Endothelial cell of umbilical vein (primary cell): ENCODE measurements around the gene MAML2.

ENCODE experiments used
- EZH2 ChIP-seq: IDR thresholded peaks from 2 replicates; pipeline ENCODE4 v1.6.1; 2012; ENCODE audit warnings: borderline replicate concordance, low read depth, mild to moderate bottlenecking, moderate library complexity, low read length, inconsistent platforms; ENCODE audit not compliant: severe bottlenecking
- FOS ChIP-seq: IDR thresholded peaks from 2 replicates; pipeline ENCODE4 v1.6.1; 2011; ENCODE audit warnings: mild to moderate bottlenecking, low read length, moderate library complexity, borderline replicate concordance; ENCODE audit not compliant: insufficient read depth
- GATA2 ChIP-seq: IDR thresholded peaks from 2 replicates; pipeline ENCODE4 v1.7.0; 2011; ENCODE audit warnings: low read depth, mild to moderate bottlenecking, moderate library complexity, mixed read lengths, low read length; ENCODE audit not compliant: insufficient read length, insufficient read depth
- JUN ChIP-seq: IDR thresholded peaks from 2 replicates; pipeline ENCODE4 v1.6.1; 2011; ENCODE audit warnings: borderline replicate concordance, low read depth; ENCODE audit not compliant: insufficient read length, insufficient read depth
- MYC ChIP-seq: IDR thresholded peaks from one replicate; pipeline ENCODE4 v1.6.1; 2011; ENCODE audit warnings: mild to moderate bottlenecking, low read depth, low read length
- POLR2A ChIP-seq: IDR thresholded peaks from 2 replicates; pipeline ENCODE4 v1.6.1; 2012; ENCODE audit warnings: low read depth, mild to moderate bottlenecking, control low read depth, low read length
- POLR2AphosphoS5 ChIP-seq: IDR thresholded peaks from 2 replicates; pipeline ENCODE4 v1.6.1; 2012; ENCODE audit warnings: low read depth, mild to moderate bottlenecking, control low read depth, low read length, moderate library complexity; ENCODE audit not compliant: insufficient read depth
- TF ChIP-seq, protein P1 (sequence below), 2 donors: IDR thresholded peaks; 1 replicate in 1 of 2; 2 replicates in 1 of 2; pipeline ENCODE4 v1.5.1; 2011; ENCODE audit warnings: low read length in 2 of 2, mild to moderate bottlenecking in 2 of 2, moderate library complexity in 2 of 2, control low read depth in 1 of 2, inconsistent platforms in 1 of 2, low read depth in 1 of 2; ENCODE audit not compliant: insufficient read depth in 1 of 2; ENCODE audit errors: extremely low read depth in 1 of 2
- TF ChIP-seq, protein P2 (sequence below): IDR thresholded peaks from 2 replicates; pipeline ENCODE4 v1.6.1; 2011; ENCODE audit not compliant: insufficient read depth, insufficient read length

DNA sequence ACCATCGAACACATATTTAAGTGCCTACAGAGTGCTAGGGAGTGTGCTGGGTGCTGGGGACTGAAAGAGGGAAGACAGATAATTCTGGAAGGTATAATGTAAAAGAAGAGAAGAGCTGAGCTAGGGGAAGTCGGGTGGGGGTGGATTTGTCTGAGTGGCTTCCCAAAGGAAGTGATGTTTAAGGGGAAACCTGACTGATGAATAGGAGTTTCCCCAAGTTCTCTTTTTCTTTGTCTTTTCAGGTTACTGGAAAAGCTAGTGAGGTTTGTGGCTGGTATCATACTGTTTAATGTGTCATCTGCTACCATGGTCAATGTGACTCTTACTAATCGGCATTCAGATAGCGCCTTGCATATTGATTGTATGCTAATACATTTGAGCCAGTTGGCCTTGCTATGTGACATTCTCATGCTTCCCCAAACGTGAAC lies 267.4 kb downstream of the MAML2 start:
- TF ChIP-seq POLR2A, result no peak
- TF ChIP-seq, protein P1, sequence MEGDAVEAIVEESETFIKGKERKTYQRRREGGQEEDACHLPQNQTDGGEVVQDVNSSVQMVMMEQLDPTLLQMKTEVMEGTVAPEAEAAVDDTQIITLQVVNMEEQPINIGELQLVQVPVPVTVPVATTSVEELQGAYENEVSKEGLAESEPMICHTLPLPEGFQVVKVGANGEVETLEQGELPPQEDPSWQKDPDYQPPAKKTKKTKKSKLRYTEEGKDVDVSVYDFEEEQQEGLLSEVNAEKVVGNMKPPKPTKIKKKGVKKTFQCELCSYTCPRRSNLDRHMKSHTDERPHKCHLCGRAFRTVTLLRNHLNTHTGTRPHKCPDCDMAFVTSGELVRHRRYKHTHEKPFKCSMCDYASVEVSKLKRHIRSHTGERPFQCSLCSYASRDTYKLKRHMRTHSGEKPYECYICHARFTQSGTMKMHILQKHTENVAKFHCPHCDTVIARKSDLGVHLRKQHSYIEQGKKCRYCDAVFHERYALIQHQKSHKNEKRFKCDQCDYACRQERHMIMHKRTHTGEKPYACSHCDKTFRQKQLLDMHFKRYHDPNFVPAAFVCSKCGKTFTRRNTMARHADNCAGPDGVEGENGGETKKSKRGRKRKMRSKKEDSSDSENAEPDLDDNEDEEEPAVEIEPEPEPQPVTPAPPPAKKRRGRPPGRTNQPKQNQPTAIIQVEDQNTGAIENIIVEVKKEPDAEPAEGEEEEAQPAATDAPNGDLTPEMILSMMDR (IDR thresholded peaks at IDR 0.05; ENCODE audit: extremely low read depth in 1 of 2, insufficient read depth in 1 of 2, low read depth in 1 of 2, low read length in 2 of 2), result no peak
- TF ChIP-seq EZH2, result no peak
- TF ChIP-seq POLR2AphosphoS5, result no peak
- TF ChIP-seq JUN, result no peak
- TF ChIP-seq, protein P2, sequence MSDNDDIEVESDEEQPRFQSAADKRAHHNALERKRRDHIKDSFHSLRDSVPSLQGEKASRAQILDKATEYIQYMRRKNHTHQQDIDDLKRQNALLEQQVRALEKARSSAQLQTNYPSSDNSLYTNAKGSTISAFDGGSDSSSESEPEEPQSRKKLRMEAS, result no peak
- no peak for TF ChIP-seq FOS
- no peak for TF ChIP-seq MYC
- TF ChIP-seq GATA2, result no peak
